ENCODE results near the gene HOXD9.

HOXD9 gene

DNA sequence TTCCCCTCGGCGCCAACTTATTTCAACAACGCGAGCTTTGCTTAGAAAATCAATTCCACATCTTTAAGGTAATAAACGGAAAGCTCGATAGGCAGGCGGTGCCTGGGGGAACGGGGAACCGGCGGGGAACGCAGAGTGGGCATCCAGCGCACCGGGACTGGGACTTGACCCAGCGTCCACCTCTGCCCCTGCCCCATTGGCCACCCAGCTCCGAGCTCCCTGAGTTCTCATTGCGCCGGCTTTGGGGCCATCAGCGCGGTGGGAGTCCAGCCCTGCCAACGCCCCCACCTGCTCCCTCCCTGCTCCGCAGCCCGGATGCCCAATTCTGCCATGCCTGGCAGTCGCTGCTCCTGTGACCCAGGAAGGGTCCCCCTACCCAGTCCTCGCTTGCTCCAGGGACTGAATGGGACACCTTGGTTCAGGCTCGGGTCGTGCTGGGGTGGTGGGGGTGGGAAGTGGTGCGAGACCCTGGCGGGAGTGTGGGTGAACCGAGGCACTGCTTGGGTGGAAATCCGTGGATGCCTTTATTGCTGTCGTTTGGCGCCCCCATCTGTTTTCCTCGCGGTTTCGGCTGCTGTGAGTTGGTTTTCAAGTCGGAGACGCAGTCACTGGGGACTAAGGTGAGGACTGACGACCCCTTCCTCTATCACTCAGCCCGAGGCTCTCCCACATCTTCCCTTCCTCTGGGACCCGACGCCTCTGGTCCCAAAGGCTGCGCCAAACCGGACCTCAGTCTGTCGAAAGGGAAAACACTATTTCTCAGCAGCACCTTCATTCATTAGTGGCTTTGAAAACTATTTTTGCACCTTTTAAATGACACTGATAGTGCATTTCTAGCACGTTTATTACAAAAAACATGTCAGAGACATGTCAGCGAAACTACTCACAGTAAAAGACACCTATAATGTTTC lies 36.4 kb upstream of the HOXD9 start:
- no peak for DNase-seq (ENCODE audit: low spot score)

DNA sequence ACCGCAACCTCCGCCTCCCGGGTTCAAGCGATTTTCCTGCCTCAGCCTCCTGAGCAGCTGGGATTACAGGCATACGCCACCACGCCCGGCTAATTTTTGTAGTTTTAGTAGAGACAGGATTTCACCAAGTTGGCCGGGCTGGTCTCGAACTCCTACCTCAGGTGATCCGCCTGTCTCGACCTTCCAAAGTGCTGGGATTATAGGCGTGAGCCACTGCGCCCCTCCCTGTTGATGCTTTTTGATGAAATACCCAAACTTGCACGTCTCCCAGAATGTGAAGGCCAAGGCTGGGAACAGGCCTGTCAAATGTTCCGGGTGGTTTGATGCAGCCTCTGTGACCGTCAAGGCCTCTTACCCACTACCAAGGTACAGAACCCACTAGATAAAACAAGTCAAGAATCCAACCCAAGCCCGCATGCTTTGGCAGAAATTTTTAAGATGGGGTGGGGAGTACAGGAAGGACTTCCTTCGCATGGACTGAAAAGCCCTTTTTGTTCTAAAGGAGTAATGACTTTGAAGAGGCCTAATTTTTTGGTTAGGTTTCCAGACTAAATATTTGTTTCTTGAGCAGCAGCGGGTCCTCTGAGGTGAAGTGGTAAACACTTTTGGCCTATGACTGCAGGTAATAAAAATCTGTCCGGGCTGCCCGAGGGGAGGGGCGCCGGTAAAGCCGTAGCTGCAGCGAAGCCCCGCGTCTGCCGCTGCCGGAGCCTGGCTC lies 35.0 kb upstream of the HOXD9 start:
- DNase-seq (ENCODE audit: low spot score), result no peak

DNA sequence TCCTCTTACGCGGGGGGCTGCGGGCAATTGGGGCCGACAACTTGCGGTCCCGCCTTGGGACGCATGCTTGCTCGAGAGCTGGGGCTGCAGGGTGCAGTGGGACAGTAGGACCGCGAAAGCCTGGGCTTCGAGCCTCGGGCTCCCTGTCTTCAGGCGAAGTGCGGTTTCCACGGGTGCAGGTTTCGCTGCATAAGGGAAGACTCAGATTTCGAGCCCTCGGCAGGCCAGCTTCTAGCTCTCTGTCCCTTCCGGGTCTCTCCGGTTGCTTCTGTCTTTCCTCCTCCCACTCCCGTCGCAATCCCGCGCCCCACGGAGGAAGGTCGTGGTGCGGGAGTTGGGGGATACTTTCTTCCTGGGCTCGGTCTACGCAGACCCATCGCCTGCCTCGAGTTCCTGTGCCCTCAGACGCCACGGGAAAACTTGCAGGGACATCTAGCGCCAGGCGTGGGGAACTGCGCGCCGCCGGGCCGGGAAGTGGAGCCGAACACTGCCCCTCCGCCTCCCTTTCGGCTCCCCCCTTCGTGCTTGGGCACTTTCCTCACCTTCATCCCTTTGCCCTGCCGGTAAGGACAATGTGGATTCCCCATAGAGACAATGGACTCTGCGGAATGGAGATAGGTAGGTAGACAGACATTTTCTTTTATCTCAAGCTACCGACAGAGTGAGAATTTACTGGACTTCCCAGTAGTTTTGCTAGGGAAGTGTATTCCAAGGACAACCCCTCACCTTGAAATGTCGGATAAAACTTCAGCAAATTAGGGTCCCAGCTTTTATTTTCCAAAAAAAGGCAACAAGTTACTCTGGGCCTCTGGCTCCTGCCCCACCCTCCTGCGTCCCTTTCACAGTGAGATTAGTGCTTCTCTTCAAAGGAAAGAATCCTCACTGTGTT lies 34.2 kb upstream of the HOXD9 start:
- peak; percentile 60 for DNase-seq (ENCODE audit: low spot score)

DNA sequence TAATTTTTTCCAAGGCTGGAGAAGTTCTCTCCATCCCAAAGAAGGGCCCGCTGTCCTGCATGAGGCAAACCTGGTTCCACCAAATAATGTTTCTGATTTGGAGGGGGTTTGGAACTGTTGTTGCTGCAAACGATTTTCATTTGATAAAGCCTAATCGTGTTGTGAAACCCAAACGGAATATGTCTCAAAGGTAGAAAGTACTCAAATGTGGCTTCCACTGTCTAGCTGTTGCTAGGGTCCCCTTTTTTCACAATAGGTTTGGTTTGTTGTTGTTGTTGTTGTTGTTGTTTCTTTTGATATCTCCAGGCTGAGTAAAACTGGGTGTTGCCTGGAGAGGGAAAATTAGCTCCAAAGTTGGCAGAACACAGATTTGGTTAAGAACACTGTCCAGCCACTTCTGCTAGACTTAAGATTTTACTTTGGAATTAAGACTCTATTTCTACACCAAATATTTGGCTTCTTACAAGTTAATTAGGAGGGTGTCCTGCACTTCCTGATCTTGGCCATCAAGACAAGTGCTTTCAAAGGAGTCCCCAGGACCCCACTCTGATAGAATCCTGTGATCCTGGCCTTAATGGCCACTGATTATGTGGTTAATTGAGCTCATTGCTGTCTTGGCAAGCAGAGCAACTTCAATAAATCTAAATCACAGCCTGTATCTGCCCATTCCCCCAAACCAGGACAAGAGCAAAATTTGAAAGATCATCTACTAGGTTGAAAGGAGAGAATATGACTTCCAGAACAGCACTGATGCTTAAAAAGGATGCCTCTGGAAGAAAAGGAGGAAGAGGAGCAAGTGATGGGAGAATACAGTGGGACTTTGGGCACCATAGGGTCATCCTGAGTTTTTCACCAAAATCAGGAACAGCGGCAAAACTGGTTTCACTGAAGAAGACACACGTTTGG lies 33.3 kb upstream of the HOXD9 start:
- no peak for DNase-seq (ENCODE audit: low spot score)

DNA sequence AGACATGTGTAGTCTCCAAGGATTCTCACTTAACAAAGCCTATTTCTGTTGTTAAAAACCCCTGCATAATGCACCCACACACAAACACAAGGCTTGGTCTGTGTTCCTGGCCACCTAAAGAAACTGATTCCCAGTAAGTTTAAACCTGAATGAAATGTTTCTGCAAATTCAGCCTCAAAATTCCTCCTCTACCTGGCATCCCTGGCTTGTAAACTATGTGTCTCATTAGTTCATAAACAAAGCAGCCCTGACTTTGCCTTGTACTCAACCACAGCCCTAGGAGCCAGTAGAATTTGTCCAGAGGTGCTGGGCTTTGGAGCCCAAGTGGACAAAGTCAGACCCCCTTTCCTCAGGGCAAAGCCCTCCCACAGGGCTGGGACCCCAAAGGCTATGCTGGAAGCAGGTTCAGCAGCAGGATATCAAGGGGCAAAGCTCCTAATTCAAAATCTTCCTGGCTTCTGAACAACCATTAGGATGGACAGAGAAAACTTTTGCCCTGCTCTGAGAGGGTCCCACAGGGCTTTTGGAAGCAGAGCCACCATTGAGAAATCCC lies 32.6 kb upstream of the HOXD9 start:
- DNase-seq (ENCODE audit: low spot score), result no peak

DNA sequence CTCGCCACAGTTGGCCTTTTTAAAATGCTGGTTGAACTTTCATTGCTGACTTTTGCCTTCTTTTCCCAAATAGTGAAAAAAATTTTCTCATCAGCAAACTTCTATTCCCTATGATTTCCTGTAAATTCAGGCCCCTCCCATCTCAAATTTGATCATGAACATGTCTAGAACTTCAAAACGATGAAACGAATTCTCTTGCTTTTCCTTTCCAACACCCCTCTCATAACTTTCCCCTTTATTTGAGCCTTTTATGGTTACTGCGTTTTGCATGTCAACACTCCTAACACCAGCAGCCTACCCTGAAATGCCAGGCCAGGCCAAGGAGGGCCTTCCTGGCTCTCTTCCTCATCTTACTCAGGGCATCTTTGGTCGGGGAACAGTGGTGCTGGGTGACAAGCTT lies 31.7 kb upstream of the HOXD9 start:
- DNase-seq (ENCODE audit: low spot score), result no peak

DNA sequence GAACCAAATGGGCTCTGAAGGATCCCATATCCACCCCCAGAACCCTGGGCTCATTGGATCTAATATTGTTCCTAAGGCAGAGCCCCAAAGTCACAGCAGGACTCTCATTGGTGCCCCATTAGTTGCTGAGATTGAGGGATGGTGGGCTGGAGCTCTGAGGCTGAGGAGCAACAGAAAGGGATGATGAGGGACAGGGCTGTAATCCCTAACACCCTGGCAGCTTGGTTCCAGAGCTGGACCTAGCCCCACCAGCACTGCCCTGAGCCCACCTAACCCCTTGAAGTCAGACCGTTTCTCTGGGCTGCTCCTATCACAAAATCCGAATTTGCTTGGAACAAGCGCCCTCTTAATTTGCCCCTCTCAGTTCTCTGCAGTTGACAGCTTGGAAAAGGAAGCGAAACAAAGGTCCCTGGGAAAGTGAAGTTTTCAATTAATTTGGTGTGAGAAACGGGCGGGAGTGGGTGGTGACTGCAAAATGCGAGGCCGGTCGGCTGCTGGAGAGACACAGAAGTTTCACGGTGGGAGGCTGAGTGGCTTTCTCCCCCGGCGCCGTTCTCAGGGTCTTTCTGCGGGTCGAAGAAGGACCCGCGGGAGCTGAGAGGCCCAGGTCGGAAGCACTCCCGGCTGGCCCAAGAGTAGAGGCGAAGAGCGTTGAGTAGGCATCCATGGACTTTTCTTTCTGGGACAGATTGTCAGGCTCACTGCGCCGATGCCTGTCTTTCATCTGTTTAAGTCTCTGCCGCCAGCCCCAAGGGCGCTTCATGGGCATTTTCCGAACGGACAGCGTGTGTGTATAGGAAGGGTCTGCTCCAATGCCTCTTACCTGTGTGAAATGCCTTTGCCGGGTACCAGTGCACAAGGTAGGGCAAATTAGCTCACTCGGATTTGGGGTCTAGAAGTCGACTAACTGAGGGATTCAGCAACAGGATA lies 30.9 kb upstream of the HOXD9 start:
- DNase-seq (ENCODE audit: low spot score), result no peak

DNA sequence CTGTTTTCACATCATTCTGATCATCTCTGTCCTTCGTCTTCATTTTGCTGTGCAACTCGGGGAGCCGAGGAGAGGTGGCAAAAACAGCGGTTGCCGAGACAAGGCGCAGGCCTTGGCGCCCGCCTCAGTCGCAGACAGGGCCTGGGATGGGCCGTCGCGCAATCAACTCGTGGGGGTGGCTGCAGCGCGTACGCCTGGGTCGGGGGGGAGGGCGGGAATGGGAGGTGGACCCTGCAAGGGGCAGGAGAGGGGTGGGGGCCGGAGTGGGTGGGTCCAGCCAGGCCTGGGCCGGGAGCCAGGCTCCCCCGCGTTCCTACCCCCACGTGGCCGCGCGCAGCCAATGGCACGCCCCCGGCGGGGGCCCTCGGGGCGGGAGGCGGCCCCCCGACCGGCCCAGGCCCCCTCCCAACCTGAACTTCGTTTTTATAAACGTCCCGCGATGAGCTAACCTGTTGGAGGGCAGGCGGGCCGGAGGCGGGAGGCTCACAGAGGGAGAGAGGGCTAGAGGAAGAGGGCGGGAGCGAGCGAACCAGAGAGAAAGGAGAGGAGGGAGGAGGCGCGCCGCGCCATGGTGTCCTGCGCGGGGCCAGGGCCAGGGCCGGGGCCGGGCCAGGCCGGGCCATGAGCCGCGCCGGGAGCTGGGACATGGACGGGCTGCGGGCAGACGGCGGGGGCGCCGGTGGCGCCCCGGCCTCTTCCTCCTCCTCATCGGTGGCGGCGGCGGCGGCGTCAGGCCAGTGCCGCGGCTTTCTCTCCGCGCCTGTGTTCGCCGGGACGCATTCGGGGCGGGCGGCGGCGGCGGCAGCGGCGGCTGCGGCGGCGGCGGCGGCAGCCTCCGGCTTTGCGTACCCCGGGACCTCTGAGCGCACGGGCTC lies 30.0 kb upstream of the HOXD9 start, which contains the start of gene HOXD13:
Gene HOXD13 (plus strand): TSS at position 452 of the 875 bp plus-strand sequence. CDS start 170 bp downstream, at position 622.
- peak; percentile 41 for DNase-seq (ENCODE audit: low spot score)

DNA sequence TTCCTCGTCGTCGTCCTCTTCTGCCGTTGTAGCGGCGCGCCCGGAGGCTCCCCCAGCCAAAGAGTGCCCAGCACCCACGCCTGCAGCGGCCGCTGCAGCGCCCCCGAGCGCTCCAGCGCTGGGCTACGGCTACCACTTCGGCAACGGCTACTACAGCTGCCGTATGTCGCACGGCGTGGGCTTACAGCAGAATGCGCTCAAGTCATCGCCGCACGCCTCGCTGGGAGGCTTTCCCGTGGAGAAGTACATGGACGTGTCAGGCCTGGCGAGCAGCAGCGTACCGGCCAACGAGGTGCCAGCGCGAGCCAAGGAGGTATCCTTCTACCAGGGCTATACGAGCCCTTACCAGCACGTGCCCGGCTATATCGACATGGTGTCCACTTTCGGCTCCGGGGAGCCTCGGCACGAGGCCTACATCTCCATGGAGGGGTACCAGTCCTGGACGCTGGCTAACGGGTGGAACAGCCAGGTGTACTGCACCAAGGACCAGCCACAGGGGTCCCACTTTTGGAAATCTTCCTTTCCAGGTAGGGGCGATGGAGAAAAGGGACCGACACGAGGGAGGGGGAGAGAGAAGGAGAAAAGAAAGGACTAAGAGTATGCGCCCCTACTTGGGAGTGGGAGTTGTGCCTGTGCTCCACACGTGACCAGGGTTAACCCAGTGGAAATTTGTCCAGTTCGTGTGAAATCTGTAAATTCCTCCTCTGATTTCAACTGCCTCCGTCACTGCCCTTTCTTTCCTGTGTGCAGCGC lies 29.2 kb upstream of the HOXD9 start:
- DNase-seq (ENCODE audit: low spot score), result peak; percentile 67

DNA sequence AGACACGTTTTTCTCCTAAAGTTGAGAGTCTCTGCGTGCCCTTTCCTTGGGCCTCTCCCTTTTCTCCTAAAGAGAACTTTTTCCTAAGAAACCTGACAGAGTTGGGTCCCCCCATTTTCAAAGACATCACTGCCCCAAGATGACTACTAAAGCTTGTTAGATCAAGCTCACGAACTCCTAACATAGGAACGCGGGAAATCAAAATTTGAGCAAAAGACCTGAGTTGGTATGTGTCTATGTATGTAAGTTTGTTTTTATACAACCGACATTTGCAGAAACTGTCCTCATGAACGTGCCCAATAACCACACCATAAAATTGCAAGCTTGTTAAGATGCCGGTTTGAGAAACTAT lies 28.6 kb upstream of the HOXD9 start:
- no peak for DNase-seq (ENCODE audit: low spot score)

DNA sequence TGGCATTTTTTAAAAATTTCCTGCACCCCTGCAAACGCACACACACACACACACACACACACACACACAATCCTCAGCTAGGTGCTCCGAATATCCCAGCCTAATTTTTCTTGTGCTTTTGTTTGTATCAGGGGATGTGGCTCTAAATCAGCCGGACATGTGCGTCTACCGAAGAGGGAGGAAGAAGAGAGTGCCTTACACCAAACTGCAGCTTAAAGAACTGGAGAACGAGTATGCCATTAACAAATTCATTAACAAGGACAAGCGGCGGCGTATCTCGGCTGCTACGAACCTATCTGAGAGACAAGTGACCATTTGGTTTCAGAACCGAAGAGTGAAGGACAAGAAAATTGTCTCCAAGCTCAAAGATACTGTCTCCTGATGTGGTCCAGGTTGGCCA lies 28.2 kb upstream of the HOXD9 start:
- DNase-seq (ENCODE audit: low spot score), result no peak

DNA sequence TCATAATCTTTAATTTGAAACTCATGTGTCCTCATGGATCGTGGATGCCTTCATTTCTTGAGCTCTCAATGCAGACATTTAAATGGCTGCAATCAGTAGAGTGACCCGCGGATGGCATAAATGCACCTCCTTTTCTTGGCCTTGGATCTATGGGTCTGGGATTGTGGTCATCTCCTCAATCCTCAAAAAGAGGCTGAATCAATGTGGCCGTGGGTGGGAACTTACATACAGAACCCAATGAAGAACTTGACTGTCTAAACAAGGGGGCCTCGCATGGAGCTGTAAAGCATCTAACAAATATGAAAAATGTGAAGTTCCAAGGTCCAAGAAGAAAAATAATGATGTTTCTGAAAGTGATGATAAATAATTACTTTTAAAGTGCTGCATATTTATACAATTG lies 27.1 kb upstream of the HOXD9 start:
- no peak for DNase-seq (ENCODE audit: low spot score)

DNA sequence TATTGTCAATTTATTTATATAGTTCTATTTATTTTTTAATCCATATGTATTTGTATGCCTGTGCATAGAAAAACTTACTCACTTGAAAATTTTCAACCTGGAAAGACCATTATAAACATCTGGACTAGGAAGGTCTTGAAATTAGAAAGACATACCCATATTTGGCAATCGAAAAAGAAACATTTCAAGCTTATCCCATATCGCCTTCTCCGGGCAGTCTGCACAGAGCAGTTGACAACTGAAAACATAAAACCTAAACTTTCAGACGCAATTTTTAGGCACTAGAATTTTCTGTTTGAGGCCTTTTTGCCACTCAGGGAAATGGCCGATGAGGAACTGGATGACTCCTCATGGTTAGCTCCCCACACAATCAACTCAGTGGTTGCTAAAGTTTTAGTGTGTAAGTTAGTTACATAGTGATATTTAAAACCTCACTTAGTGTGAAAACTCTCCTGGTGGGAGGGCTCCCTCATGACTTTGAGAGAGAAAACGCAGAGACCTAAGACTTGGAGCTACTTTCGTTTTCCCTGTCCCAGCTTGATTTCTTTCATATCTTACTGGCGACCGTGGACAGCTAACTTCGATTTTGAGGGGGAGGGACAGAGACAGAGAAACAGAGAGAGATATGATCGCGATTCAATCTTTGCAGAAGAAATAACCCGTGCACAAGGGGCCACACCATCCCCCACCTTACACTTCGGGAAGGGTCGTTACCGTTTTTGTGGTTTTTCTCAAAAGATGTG lies 26.1 kb upstream of the HOXD9 start:
- no peak for DNase-seq (ENCODE audit: low spot score)

DNA sequence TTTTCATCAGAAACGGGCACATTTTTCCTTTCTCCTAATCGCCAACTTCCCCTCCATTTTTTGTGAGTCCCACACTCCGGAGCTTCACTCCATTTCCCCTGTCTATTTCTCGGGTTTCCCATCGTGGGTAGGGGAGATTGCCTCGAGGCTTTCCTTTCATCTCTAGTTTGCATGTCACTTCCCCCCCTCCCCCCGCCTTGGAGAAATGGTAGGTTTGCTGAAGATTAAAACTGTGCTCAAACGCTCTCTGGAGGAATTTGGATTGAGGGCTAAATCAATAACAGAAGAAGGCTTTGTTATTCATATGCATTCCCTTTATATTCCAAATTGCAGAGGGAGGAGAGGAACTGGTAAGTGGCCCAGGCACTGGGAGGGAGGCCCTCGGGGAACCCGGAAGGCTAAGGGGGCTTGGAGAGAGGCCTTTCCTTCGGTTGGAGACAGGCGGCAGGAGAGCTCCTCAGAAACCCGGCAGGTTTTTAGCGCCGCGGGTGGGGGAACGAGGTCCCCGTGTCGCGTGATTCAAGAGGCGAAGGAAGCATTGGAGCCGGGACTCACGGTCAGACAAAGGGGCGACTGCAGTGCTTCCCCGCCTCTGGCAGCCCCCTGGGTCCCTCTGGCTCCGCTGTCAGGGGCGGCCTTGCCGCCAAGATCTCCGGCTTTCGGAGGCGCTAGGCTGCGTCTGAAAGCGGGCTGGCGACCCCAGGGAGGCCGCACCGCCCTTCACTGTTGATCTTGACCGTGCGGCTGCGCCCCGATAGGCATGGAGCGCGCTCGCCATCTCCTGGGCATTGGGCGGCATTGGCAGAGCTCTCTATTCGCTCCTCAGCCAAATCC lies 25.3 kb upstream of the HOXD9 start:
- DNase-seq (ENCODE audit: low spot score), result peak; percentile 84

DNA sequence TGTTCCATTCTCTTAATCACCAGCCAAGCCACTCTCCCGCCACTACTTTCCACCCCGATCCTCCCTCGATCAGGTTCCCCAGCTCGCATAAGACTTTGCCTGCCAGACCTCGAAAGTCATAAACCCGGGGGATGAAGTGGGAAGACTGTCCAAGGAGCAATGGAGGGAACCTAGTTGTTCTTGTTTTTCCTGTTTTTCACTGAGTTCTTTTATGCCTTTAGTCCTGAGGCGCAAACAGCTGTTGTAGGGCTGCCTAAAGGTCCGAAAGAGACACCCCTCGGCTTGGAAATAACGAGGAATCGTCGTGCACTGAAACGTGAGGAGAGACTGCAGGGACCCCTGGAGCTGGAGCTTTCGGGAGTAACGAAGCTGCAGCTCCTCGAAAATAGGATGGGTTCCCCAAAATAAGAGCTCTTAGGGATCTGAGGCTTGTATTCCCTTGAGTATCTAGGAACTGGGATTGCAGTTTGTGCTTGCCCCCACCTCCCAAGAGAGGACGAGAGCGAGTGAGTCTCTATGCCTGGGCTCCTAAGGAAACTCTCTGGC lies 24.6 kb upstream of the HOXD9 start:
- no peak for DNase-seq (ENCODE audit: low spot score)

All from SW480 (cell line).